H4 (cell line): ENCODE data around the gene ODAD4. TPM values are rescaled to one million over a fixed set of nuclear protein-coding genes. Genes with fewer than 3 reads are reported as not detected.

Source experiments
- DNase-seq: peaks from one replicate; pipeline ENCODE4 v3.0.0-alpha.2; 2015; ENCODE audit warnings: low spot score
- total RNA-seq: library from RNA; depleted of rRNA; stranded (reverse); fragments of >200 nt; shearing (Covaris generic); gene quantifications from 2 replicates; pipeline ENCODE4 v1.2.3, GENCODE V29; 2014; rRNA removed

The ODAD4 gene, protein sequence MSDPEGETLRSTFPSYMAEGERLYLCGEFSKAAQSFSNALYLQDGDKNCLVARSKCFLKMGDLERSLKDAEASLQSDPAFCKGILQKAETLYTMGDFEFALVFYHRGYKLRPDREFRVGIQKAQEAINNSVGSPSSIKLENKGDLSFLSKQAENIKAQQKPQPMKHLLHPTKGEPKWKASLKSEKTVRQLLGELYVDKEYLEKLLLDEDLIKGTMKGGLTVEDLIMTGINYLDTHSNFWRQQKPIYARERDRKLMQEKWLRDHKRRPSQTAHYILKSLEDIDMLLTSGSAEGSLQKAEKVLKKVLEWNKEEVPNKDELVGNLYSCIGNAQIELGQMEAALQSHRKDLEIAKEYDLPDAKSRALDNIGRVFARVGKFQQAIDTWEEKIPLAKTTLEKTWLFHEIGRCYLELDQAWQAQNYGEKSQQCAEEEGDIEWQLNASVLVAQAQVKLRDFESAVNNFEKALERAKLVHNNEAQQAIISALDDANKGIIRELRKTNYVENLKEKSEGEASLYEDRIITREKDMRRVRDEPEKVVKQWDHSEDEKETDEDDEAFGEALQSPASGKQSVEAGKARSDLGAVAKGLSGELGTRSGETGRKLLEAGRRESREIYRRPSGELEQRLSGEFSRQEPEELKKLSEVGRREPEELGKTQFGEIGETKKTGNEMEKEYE
- total RNA-seq = 1.2 and 1.4 TPM in 2 replicates

DNA sequence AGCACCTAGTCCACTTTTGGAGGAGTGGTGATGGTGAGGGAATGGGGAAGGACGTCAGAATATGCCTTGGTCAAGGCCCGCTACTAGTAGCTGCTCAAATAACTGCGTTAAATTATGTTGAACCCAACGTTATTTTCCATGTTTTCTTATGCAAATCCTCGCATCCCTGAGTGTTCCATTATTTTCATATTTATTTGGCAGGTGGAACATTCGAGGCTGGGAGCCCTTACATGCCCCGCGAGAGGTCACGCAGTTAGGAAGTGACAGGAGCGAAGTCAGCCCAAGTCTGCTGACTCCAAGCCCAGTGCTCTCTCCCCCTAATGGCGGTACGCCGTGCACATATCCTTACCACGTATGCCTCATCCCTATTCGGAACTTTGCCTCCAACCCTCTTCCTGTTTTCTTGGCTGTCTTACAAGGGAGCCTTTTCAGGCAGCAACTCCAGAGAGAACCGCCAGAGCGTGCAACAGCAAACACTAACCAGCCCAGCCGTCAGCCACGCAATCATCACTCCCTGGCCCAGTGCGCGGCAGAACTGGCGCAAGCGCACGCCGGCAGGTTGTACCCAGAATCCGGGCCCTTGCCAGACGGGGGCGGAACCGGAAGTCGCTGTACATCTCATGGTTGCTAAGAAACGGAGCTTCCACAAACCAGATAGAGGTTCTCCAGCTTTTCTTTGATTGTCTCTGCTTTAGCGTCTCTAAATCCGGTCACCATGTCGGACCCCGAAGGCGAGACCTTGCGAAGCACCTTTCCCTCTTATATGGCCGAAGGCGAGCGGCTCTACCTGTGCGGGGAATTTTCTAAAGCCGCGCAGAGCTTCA is at the start of gene ODAD4:
Gene ODAD4 (plus strand): TSS at position 609 of the 824 bp plus-strand sequence. CDS start 107 bp downstream, at position 716.
- DNase-seq = peak; percentile 97

DNA sequence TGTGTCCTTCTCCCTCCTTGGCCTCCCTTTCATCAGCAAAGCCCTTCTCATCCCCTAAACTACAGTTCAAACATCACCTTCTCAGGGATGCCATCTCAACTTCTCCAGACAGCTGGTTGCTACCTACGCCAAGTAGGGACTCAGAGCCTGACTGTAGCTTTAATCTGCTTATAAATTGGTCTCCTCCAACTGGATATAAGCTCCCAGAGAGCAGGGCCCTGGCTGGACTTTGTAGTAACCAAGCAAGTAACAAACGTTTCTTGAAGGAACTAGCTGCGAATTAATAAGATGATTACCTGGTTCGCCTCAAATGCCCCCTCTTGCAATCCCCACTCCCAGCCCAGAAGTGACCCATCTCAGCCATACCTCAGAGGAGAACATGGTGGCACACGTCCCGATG is 47.7 kb upstream of the ODAD4 start:
- DNase-seq = no peak

DNA sequence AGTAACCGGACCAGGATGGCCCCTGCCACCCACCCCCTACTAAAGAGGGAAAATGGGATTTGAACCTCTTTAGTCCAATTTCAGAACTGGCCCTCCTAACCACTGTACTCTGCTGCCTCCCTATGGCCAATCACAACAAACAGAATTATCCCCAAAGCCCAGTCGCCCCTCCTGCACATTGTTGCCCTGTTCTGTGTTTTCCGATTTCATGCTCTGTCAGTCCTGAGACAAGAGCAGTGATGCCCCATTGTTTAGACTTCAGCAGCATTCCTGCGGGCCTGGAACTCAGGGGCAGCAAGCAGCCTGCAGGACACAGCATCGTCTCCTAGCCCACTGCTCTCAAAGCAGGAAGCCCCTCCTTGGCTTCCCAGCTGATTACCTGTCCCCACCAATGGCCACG is 44.7 kb upstream of the ODAD4 start:
- no peak for DNase-seq

DNA sequence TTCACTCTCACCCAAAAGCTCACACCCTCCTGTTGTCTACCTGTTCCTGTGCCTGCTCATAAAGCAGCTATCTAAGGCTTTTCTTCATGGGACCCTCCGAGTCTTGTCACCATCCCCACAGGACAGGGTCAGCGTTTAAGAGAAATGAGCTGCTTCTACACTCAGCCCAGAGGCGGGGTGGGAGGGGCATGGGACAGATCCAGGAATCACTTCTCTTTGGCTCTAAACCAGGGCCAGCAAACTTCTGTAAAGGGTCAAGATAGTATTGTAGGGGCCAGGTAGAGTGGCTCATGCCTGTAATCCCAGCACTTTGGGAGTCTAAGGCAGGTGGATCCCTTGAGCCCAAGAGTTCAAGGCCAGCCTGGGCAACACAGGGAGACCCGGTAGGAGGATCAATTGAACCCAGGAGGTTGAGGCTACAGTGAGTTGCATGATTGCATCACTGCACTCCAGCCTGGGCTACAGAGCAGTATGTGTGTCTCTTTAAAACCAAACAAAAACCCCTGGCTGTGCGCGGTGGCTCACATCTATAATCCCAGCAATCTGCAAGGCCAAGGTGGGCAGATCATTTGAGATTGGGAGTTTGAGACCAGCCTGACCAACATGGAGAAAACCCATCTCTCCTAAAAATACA is 42.0 kb upstream of the ODAD4 start:
- DNase-seq = no peak

DNA sequence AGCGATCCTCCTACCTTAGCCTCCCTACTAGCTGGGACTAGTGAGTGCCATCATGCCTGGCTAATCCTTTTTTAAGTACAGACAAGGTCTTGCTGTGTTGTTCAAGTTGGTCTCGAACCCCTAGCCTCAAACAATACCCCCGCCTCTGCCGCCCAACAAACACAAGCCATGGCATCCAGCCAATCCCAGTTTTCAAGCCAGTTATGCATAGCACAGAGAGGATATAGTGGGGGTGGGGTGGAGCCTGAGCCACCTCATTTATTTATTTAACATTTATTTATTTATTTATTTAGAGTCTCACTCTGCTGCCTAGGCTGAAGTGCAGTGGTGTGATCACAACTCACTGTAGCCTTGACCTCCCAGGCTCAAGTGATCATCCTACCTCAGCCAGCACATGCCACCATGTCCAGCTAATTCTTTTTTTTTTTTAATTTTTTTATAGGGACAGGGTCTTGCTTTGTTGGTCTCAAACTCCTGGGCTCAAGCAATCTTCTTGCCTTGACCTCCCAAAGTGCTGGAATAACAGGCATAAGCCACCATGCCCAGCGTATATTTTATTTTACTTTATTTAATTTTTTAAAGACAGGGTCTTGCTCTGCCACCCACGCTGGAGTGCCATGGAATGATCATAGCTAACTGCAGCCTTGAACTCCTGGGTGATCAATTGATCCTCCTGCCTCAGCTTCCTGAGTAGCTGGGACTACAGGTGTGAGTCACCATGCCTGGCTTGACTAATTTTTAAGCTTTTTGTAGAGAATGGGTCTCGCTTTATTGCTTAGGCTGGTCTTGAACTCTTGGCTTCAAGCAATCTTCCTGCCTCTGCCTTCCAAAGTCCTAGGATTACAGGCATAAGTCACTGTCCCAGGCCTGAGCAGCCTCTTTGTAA is 39.0 kb upstream of the ODAD4 start:
- DNase-seq = no peak

DNA sequence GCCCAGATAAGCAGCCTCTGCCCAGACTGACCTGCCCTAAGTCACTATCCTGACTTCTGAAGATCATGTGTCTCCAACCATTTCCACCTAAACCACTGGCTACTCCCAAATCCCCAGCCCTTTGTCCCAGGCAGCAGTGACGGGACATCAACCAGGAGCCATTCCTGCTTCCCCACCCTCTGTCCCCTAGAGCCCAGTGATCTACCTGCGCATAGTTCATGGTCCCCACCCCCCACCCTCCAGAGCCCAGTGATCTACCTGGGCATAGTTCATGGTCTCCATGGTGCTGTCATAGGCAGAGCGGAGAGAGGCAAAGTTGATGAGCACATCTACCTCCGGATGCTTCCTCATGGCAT is 38.4 kb upstream of the ODAD4 start:
- no peak for DNase-seq

DNA sequence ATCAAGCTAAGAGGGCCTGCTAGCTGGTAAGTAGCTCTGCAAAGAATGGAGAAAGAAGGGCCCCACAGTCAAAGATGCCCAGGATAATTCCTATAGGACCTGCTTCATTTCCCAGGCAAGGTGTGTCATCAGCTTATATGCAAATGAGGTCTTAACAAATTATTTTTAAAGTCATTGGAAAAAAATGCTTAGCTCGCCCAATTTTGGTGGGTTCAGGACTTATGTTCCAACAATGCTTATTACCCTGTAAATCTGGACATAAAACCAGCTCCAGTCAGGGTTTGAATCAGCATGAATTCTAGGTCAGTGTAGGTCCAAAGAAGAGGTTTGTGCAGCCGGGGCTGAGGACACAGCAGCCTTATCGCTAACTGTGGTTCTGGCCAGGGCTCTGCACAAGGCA is 37.0 kb upstream of the ODAD4 start:
- DNase-seq = no peak

DNA sequence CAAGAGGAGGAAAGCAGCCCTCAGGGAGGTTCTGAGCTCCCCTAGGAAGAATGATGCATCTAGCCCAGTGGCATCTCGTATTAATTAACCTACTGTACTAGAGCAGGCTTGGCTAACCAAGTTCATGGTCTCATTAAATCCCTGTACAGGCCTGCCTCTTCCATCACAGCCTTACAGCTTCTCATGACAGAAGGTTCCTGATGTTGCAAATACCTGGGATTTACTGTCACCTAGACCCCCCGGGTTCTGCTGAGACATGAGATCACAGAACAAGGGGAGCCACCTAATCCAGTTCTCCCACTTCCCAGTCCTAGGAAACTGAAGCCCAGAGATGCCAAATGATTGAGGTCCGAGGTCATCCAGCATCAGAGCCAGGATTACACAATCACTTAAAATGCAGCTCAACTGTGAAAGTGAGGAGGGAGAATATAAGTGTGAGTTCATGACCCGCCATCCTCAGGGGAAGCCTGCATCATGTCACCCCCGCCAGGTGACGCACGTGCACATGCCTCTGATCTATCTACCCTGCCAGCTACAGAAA is 35.6 kb upstream of the ODAD4 start:
- no peak for DNase-seq

DNA sequence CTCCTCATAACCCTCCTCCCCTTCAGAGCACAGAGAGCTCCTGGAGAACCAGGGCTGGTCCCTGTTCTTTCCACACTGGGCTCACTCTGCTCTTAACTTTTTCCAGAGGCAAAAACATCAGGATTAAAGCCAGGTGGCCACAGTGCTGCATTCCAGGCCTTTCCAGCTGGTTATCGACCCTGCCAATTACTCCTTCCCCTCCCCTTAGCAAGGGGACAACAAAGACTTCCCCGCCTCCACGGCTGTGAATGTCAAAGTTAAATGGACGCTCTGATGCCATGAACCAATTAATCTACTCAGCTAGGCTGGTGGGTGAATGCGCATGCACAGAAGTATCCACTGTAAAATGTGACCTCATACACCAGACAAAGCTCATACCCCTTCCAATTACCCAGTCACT is 34.8 kb upstream of the ODAD4 start:
- DNase-seq = no peak

DNA sequence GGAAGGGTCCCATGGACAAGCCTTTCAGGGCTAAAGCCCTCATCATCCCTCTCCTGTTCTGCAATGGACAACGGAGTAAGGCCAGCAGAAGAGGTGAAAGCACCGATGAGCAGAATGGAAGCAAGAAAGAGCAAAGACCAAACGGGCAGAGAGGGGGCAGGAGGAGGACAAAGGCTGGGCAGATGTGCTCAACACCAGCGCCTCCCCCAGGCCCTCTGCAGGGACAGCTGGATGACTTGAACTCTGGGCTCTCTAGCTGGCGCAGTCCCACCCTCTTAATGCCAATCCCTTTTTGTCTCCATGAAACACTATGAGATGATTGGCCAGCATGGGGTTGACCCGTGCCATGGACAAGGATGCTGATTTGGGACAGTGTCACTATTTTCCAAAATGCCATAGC is 33.7 kb upstream of the ODAD4 start:
- DNase-seq = no peak

DNA sequence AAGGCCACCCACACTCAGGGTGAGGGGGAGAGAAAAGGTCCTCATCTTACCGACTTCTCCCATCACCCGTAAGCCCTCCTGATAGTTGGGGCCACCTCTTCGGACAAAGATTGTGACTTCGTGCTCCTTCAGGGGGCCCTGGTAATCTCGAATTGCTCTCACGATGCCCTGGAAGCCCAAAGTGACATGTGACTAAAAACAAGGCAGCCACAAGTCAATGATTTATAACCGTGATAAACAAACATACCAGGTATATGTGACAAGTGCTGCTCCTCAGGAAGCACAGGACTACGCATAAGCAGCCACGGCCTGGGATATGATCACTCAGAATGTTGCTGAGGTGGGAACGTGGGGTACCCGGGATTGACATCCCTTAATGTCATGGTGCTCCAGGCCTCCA is 28.8 kb upstream of the ODAD4 start:
- no peak for DNase-seq

DNA sequence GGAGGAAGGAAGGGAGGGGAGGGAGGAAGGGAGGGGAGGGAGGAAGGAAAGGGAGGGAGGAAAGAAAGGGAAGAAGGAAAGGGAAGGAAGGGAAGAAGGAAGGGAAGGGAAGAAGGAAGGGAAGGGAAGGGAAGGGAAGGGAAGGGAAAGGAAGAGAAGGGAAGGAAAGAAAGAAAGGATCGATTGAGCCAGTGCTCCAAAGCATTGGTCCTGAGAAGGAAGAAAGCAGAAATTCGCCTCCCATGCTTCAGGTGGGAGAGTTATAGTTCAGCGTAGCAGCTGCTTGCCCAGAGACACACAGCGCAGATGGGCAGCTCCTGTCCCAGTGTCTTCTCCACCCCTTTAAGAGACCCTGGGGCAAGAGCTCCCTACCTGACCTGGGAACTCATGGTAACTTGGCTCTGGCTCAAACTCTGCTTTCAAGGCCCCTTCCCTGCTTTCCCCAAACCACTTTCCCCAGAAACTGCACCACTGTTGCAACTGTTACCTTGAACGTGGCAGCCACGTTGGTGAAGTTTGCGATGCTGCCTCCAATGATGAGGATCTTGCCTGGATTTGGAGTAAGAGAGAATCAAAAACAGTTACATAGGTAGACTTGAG is 26.1 kb upstream of the ODAD4 start:
- DNase-seq = no peak

DNA sequence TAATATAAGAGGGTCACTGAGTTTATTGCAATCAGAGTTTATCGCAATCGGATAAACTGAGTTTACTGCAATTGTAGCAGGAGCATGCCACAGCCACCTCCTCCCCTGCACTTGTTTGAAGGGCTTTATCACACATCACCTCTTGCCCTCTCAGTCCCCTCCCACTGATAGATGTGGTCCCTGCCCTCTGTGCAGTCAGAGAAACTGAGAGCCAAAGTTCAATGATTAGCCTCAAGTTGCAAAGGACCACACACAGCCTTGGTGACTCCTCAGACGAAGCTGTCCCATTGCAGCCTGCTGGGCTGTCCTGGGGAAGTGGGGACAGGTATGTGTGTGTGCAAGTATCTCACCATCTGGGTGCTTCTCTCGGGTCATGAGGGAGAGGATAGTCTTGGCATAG is 25.2 kb upstream of the ODAD4 start:
- no peak for DNase-seq

DNA sequence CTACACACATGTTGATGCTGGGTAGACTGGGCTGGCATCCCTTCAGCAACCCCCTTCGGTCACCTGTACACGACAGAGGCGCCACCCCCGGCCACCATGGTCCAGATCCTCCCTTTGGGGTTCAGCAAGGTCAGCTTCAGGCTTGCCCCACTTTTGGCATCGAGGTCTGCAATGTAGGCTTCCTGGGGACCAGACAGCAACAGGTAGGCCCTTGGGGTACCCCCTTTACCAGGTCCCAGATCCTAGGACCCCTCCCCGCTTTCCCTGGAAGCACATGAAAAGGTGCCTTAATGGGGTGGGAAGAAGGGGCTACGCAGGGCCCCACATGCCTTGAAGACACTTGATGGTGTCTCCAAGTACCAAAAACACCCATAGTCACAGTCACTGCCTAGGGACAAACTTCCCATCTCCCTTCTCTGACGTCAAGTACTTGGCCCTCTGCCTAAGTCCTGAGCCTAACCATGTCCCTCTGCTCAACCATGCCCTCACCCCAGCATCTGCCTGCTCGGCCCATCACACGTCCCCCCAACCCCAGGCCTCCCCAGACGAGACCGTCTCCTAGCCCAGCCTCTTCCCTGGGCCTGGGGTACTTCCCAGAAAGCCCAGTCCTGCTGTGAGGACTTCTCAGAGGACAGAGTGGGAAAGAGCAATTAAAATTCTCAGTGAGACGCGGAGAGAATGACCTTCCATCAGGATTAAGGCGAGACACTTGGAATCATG is 23.8 kb upstream of the ODAD4 start:
- DNase-seq = no peak

DNA sequence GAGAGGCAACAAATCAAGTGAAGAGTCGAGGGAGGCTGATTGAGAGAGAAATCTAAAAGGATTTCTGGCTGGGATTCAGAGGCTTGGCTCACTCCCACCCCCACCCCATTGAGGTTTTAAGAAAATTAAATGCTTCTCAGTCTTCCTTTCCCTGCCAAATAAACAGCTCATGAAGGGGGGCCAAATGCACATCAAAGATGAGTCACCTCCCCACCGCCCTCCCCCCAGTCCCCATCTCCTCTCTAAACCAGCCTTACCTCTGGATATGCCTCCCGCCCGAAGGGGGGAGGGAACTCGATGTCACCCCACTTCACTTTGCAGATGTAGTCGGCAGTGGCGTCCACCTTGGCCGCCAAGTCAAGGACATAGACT is 23.2 kb upstream of the ODAD4 start:
- DNase-seq = peak; percentile 60

DNA sequence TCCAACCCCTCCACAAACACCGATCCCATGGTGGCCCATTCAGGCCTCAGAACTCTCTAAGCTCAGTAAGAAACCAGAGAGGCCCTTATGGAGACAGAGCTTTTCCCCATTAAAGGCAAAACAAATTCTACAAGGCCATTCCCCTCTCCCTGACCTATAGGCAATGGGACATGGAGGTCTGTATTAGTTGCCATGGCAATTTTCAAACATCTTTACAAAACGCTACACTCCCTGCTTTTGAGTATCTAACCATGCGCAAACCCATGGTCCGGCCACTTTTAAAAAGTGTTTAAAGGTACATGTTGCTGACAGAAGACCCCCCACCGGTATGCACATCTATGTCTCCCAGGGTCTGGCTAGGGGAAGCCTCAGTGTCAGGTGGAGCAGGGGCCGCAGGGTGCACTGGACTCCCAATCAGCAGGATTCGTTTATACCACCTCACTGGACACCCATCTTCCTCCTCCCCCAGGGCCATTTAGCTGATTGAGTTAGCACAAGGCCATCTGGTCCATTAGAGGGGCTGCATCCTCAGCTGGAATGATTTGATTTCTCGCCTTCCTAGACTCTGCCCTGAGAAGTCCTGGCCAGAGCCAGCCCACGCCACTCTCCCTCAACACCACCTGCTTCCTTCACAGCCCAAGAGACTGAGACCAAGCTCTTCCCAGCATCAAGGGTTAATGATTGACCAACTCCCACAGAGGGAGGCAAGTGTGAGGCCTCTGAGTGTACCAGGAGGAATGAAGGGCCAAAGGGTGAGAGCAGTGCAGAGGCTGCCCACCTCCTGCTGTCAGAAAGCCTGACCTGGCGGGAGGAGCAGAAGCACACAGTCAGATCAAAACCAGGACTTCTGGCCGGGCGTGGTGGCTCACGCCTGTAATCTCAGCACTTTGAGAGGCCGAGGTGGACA is 22.5 kb upstream of the ODAD4 start:
- no peak for DNase-seq

DNA sequence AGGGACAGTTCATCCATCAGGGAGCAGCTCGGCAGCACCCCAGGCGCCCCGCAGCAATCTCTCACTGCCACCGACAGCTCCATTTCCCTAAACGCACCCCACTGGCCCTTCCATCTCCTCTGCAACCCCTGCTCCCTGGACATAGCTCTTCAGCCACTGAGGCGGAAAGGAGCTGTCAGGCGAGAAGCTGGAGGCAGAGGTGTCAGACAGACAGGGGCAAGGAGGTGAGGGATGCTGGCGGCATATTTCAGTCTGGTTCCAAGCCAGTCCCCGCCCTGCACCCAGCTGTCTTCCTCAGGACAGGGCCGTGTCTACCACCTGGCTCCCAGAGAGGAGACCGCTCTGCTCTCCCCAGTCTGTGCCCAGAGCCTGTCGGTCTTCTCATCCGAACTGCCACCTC is 21.3 kb upstream of the ODAD4 start:
- no peak for DNase-seq

DNA sequence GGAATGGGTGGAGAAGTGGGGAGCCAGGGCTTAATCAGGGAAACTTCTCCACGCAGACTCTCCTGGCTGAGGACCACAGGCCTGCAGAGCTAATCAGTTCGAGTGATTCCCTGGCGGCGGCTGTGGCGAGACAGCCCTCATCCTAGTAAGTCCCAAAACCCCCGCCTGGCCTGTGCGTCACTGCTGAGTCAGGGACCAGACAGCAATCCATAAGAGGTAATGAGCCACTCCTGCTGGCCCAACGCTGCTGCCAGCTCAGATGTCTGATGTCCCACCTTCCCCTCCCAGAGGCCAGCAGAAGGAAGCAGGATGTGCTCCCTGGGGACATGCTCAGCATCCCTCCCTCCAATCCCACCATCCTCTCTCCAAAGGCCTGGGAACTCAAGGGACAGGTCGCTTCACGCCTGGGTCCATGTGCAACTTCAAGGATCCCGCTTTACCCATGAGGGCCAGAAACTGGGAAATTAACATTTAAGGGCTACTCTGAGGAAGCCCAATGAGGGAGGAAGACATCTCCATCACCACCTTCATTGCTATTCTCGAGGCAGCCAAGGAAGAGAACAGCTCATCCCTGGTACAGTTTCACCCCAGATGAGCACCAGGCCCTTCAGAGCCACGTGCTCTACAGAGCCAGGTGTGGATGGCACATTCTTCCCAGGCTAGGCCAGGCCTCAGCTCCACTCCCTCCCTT is 19.6 kb upstream of the ODAD4 start:
- peak; percentile 83 for DNase-seq
